Mesenchymal stem cell (in vitro differentiated cells and primary cell): ENCODE data around the gene LARGE1.

ENCODE experiments used
- DNase-seq: peaks from one replicate; pipeline ENCODE4 v3.0.0-alpha.2; 2013
- H2AFZ ChIP-seq: one replicate; pipeline ENCODE4 v1.6.1; 2013; ENCODE audit warnings: low read depth, mild to moderate bottlenecking, control low read depth, inconsistent platforms, low read length, moderate library complexity
- H2AK5ac ChIP-seq: 2 replicates; pipeline ENCODE4 v1.6.1; 2013; ENCODE audit warnings: low read length, moderate library complexity, mild to moderate bottlenecking, inconsistent platforms; ENCODE audit not compliant: severe bottlenecking
- H2BK120ac ChIP-seq: one replicate; pipeline ENCODE4 v1.6.1; 2013; ENCODE audit warnings: low read depth, mild to moderate bottlenecking, inconsistent platforms, low read length, moderate library complexity
- H2BK12ac ChIP-seq, 2 experiments: one replicate each; pipeline ENCODE4 v1.6.1; 2013; ENCODE audit warnings: inconsistent platforms in 2 of 2, low read length in 2 of 2, mild to moderate bottlenecking in 2 of 2, moderate library complexity in 2 of 2, control low read depth in 1 of 2
- H2BK15ac ChIP-seq: one replicate; pipeline ENCODE4 v1.6.1; 2013; ENCODE audit warnings: mild to moderate bottlenecking, low read depth, inconsistent platforms; ENCODE audit not compliant: poor library complexity, severe bottlenecking
- H2BK5ac ChIP-seq: 2 replicates; pipeline ENCODE4 v1.6.1; 2013; ENCODE audit warnings: low read depth, mild to moderate bottlenecking, low read length, control low read depth, inconsistent platforms; ENCODE audit not compliant: poor library complexity, severe bottlenecking
- H3K14ac ChIP-seq, 2 experiments: one replicate each; pipeline ENCODE4 v1.6.1; 2013; ENCODE audit warnings: inconsistent platforms in 2 of 2, low read length in 2 of 2, control low read depth in 1 of 2, mild to moderate bottlenecking in 1 of 2, moderate library complexity in 1 of 2
- H3K18ac ChIP-seq, 2 experiments: one replicate each; pipeline ENCODE4 v1.6.1; 2013; ENCODE audit warnings: inconsistent platforms in 2 of 2, low read length in 2 of 2, control low read depth in 1 of 2, low read depth in 1 of 2, mild to moderate bottlenecking in 1 of 2
- H3K23ac ChIP-seq, 2 experiments: one replicate each; pipeline ENCODE4 v1.6.1; 2013; ENCODE audit warnings: inconsistent platforms in 2 of 2, low read length in 2 of 2, mild to moderate bottlenecking in 2 of 2, moderate library complexity in 2 of 2, control low read depth in 1 of 2
- H3K27ac ChIP-seq: 2 replicates; pipeline ENCODE4 v1.5.1; 2013; ENCODE audit warnings: mild to moderate bottlenecking, moderate library complexity, low read length, control low read depth, inconsistent platforms; ENCODE audit not compliant: poor library complexity, severe bottlenecking
- H3K27me3 ChIP-seq, 2 experiments: 2 replicates each; pipeline versions ENCODE4 v1.6.1 to v1.7.0; 2013; ENCODE audit warnings: low read length in 2 of 2, mild to moderate bottlenecking in 2 of 2, moderate library complexity in 2 of 2, control low read depth in 1 of 2, inconsistent platforms in 1 of 2; ENCODE audit not compliant: control insufficient read depth in 1 of 2, insufficient read depth in 1 of 2
- H3K36me3 ChIP-seq, 2 experiments: 2 replicates each; pipeline versions ENCODE4 v1.6.1 to v1.7.0; 2013; ENCODE audit warnings: low read length in 2 of 2, control low read depth in 1 of 2, inconsistent platforms in 1 of 2, low read depth in 1 of 2, mild to moderate bottlenecking in 1 of 2; ENCODE audit not compliant: insufficient read depth in 2 of 2, control insufficient read depth in 1 of 2
- H3K4ac ChIP-seq, 2 experiments: one replicate each; pipeline ENCODE4 v1.6.1; 2013; ENCODE audit warnings: inconsistent platforms in 2 of 2, low read length in 2 of 2, mild to moderate bottlenecking in 2 of 2, moderate library complexity in 2 of 2, control low read depth in 1 of 2, low read depth in 1 of 2
- H3K4me1 ChIP-seq: 2 replicates; pipeline ENCODE4 v1.6.1; 2013; ENCODE audit warnings: low read depth, low read length, control low read depth; ENCODE audit not compliant: control insufficient read depth, insufficient read depth
- H3K4me2 ChIP-seq: 2 replicates; pipeline ENCODE4 v1.6.1; 2013; ENCODE audit warnings: low read length, mild to moderate bottlenecking, inconsistent platforms; ENCODE audit not compliant: poor library complexity, severe bottlenecking
- H3K4me3 ChIP-seq, 2 experiments: 2 replicates each; pipeline versions ENCODE4 v1.5.1 to v1.7.0; 2013; ENCODE audit warnings: low read length in 2 of 2, mild to moderate bottlenecking in 2 of 2, control low read depth in 1 of 2, low read depth in 1 of 2; ENCODE audit not compliant: insufficient read depth in 1 of 2
- H3K79me1 ChIP-seq: replicated peaks from 2 replicates; pipeline ENCODE4 v1.6.1; 2013; ENCODE audit warnings: mild to moderate bottlenecking, control low read depth, low read length, inconsistent platforms; ENCODE audit not compliant: poor library complexity, severe bottlenecking
- H3K9ac ChIP-seq: 2 replicates; pipeline ENCODE4 v1.7.0; 2013; ENCODE audit warnings: mild to moderate bottlenecking, low read length, moderate library complexity
- H3K9me3 ChIP-seq: 2 replicates; pipeline ENCODE4 v1.7.0; 2013; ENCODE audit warnings: mild to moderate bottlenecking, low read length; ENCODE audit not compliant: control insufficient read depth
- H4K8ac ChIP-seq: one replicate; pipeline ENCODE4 v1.6.1; 2013; ENCODE audit warnings: inconsistent platforms, mild to moderate bottlenecking, low read length, moderate library complexity
- H4K91ac ChIP-seq: one replicate; pipeline ENCODE4 v1.6.1; 2013; ENCODE audit warnings: mild to moderate bottlenecking, low read length, inconsistent platforms
- WGBS: methylation state at CpG from one replicate; pipeline ENCODE4 v1.1.7; 2013; ENCODE audit warnings: mixed read lengths; 5-methylcytosine and 5-hydroxymethylcytosine counted together

The LARGE1 gene

DNA sequence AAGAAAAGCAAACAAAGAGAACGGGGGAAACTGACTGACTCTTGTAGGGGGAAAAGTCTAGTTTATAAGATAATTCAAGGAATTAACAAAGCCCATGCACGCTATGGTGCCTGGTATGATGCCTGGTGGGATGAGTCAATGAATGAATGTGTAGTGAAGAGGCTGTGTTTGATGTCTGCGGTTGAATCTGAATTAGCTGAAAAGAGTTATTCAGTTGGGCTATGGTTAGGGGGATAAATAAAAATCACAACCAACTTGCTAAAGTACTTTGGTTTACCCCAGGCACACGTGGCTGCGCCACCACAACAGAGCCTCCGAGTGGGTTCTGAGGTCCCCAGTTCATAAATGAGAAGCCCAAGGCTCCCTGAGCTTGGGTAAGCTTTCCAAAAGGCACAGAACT is 492.8 kb downstream of the LARGE1 start:
- Histone ChIP-seq H2AK5ac (no peak overlapping the region), H3K4me2 (no peak overlapping the region), H2BK120ac (no peak overlapping the region), H3K27me3 (no peaks in the 10 kb centered on the region), H3K9ac (no peak overlapping the region), H3K79me1 (no peaks in the 10 kb centered on the region), H3K18ac (no peak overlapping the region), H3K9me3 (no peaks in the 10 kb centered on the region), H2BK15ac (no peak overlapping the region), H3K27ac (no peak overlapping the region), H2AFZ (no peak overlapping the region), H3K4me3 (no peak overlapping the region), H2BK5ac (no peak overlapping the region), H3K4me1 (no peaks in the 10 kb centered on the region), H4K8ac (no peak overlapping the region), H3K4ac (no peak overlapping the region), H3K14ac (no peak overlapping the region), H4K91ac (no peak overlapping the region), H3K23ac (no peak overlapping the region), H3K36me3 (peaks cover 0 to 34% of the 10 kb centered on the region in 2 experiments), H2BK12ac (no peak overlapping the region)
- WGBS = 87% methylated on average over 6 of the region's 6 CpGs
- DNase-seq = no peak

DNA sequence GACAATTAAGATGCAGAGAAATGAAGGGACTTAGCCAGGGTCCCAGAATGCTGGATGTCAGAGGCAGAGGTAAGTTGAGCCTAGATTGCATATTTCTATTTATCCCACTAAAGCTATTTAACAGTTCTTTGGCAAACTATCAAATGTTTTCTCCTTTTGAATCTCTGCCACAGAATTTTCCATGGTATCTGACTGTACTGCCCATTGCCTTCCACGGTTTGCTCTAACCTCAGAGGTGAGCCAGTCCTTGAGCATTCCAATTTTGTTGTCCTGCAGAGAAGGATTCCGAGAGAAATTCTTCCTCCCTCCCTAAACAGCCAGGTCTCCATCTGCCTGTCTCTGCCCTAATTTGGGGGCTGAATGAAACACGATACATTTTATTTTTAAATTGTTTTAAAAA is 493.8 kb downstream of the LARGE1 start:
- Histone ChIP-seq H3K4me2 (no peak overlapping the region), H3K27me3 (no peaks in the 10 kb centered on the region), H3K4me1 (no peaks in the 10 kb centered on the region), H3K18ac (no peak overlapping the region), H3K14ac (no peak overlapping the region), H4K91ac (no peak overlapping the region), H3K9me3 (no peaks in the 10 kb centered on the region), H2BK12ac (no peak overlapping the region), H3K23ac (no peak overlapping the region), H2AFZ (no peak overlapping the region), H2BK15ac (no peak overlapping the region), H2AK5ac (no peak overlapping the region), H3K9ac (no peak overlapping the region), H3K4me3 (no peak overlapping the region), H3K27ac (no peak overlapping the region), H3K4ac (no peak overlapping the region), H3K79me1 (no peaks in the 10 kb centered on the region), H4K8ac (no peak overlapping the region), H2BK5ac (no peak overlapping the region), H2BK120ac (no peak overlapping the region), H3K36me3 (peaks cover 0 to 30% of the 10 kb centered on the region in 2 experiments)
- no peak for DNase-seq
- 88% methylated on average over 3 of the region's 3 CpGs for WGBS

DNA sequence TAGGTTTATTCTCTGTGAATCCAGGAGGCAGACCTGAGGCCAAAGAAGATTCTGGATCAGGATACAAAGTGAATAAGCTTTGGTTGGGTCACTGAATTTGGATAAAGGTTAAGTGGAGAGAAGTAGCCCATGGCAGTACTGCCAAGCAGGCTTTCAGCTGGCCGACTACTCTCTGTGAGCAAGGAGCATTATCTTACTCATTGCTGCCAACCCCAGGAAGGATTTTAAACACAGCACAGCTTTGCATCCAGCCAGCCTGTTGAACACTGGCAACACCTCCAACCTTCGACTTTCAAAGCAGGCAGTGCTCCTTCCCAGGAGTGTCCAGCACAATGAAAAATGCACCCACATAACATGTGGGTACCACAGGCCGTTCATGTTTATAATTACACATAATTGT is 498.4 kb downstream of the LARGE1 start:
- no peak overlapping the region for H3K9ac ChIP-seq
- no peak overlapping the region for H3K4me3 ChIP-seq
- WGBS = 93% methylated on average over 3 of the region's 3 CpGs

DNA sequence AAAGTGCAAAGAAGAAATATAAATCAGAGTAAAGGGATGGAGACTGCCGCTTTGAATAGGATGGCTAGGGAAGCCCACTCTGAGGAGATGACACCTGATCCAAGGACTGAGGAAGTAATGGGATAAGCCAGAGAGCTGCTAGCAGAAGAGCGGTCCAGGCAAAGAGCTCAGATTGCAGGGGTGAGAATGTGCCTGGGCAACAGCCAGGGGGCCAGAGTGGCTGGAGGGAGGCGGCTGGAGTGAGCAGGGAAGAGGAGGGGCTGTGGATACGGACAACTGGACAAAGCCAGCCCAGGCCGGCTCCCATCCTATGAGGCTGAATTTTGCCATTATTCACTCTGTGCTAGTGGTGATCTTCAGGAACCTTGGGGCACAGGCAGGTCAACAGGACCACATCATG is 501.8 kb downstream of the LARGE1 start:
- no peak overlapping the region for H3K14ac ChIP-seq
- H3K36me3 ChIP-seq = peaks cover 0 to 16% of the 10 kb centered on the region in 2 experiments
- H2BK15ac ChIP-seq = no peak overlapping the region
- H3K23ac ChIP-seq = no peak overlapping the region
- WGBS = 98% methylated on average over 5 of the region's 5 CpGs
- no peak overlapping the region for H2AK5ac ChIP-seq
- no peak overlapping the region for H3K4ac ChIP-seq
- H3K9ac ChIP-seq = no peak overlapping the region
- H2BK120ac ChIP-seq = no peak overlapping the region
- H3K4me1 ChIP-seq = no peaks in the 10 kb centered on the region
- no peak overlapping the region for H2AFZ ChIP-seq
- H4K91ac ChIP-seq = no peak overlapping the region
- no peak overlapping the region for H2BK12ac ChIP-seq
- H4K8ac ChIP-seq = no peak overlapping the region
- no peaks in the 10 kb centered on the region for H3K79me1 ChIP-seq
- H3K9me3 ChIP-seq = no peaks in the 10 kb centered on the region
- H2BK5ac ChIP-seq = no peak overlapping the region
- DNase-seq = no peak
- no peak overlapping the region for H3K4me2 ChIP-seq
- H3K27me3 ChIP-seq = no peaks in the 10 kb centered on the region
- no peak overlapping the region for H3K18ac ChIP-seq
- no peak overlapping the region for H3K27ac ChIP-seq
- no peak overlapping the region for H3K4me3 ChIP-seq

More for the DNA sequence above, 498.4 kb downstream of the LARGE1 start:
- no peak overlapping the region for H3K18ac ChIP-seq
- H3K23ac ChIP-seq = no peak overlapping the region
- H4K8ac ChIP-seq = no peak overlapping the region
- H4K91ac ChIP-seq = no peak overlapping the region
- no peaks in the 10 kb centered on the region for H3K27me3 ChIP-seq
- H2BK15ac ChIP-seq = no peak overlapping the region
- H3K36me3 ChIP-seq = peaks cover 0 to 12% of the 10 kb centered on the region in 2 experiments
- H3K4me2 ChIP-seq = no peak overlapping the region
- no peaks in the 10 kb centered on the region for H3K79me1 ChIP-seq
- H2BK5ac ChIP-seq = no peak overlapping the region
- DNase-seq = no peak
- no peak overlapping the region for H2AK5ac ChIP-seq
- H2BK12ac ChIP-seq = no peak overlapping the region
- no peaks in the 10 kb centered on the region for H3K4me1 ChIP-seq
- no peak overlapping the region for H3K4ac ChIP-seq
- no peaks in the 10 kb centered on the region for H3K9me3 ChIP-seq
- H3K14ac ChIP-seq = no peak overlapping the region
- no peak overlapping the region for H3K27ac ChIP-seq
- no peak overlapping the region for H2AFZ ChIP-seq
- no peak overlapping the region for H2BK120ac ChIP-seq
